ENCODE data around the gene TSPYL4. TPM values are rescaled to one million over a fixed set of nuclear protein-coding genes. Genes with fewer than 3 reads are reported as not detected.
A peak's percentile ranks its signal among the peaks of the same experiment; 100 is the strongest.

TSPYL4 gene
- polyA plus RNA-seq, 1 experiment, result 33.7 TPM

- H3K36me3 ChIP-seq (ENCODE audit: control insufficient read depth, insufficient read depth, low read length), result no peaks in the 10 kb centered on the region
- no peak overlapping the region for H3K4me3 ChIP-seq (ENCODE audit: low read depth, low read length)
- DNase-seq (ENCODE audit: low read depth), result no peak
- TF ChIP-seq, protein P1, sequence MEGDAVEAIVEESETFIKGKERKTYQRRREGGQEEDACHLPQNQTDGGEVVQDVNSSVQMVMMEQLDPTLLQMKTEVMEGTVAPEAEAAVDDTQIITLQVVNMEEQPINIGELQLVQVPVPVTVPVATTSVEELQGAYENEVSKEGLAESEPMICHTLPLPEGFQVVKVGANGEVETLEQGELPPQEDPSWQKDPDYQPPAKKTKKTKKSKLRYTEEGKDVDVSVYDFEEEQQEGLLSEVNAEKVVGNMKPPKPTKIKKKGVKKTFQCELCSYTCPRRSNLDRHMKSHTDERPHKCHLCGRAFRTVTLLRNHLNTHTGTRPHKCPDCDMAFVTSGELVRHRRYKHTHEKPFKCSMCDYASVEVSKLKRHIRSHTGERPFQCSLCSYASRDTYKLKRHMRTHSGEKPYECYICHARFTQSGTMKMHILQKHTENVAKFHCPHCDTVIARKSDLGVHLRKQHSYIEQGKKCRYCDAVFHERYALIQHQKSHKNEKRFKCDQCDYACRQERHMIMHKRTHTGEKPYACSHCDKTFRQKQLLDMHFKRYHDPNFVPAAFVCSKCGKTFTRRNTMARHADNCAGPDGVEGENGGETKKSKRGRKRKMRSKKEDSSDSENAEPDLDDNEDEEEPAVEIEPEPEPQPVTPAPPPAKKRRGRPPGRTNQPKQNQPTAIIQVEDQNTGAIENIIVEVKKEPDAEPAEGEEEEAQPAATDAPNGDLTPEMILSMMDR (IDR thresholded peaks at IDR 0.05; ENCODE audit: insufficient read depth, low read depth, low read length), result no peak
- POLR2A ChIA-PET, result no interaction called here
- no peaks in the 10 kb centered on the region for H3K27me3 ChIP-seq (ENCODE audit: control insufficient read depth, insufficient read depth, low read length)
- CTCF ChIA-PET, result interaction anchor here (0.6 to 4.3 kb wide), 6 partner anchors 13 to 290 kb away, joined by 3 to 23 read pairs (median 4); partner anchors contain the start of gene RWDD1
Measured at GRCh38 chr6:116280933-116281316, 27.1 kb upstream of the TSPYL4 start.

- POLR2A ChIA-PET, result no interaction called here
- CTCF ChIA-PET, result interaction anchor here (0.6 to 4.3 kb wide), 12 partner anchors 8 to 292 kb away, joined by 3 to 28 read pairs (median 4); partner anchors contain the start of gene RWDD1
- Histone ChIP-seq H3K4me3 (ENCODE audit: low read depth, low read length) (peak overlapping the region; percentile 86), H3K36me3 (ENCODE audit: control insufficient read depth, insufficient read depth, low read length) (no peaks in the 10 kb centered on the region), H3K27me3 (ENCODE audit: control insufficient read depth, insufficient read depth, low read length) (no peaks in the 10 kb centered on the region)
- DNase-seq (ENCODE audit: low read depth), result no peak
- TF ChIP-seq, protein P1 (IDR thresholded peaks at IDR 0.05; ENCODE audit: insufficient read depth, low read depth, low read length), result no peak
Measured at GRCh38 chr6:116280161-116280932, 26.5 kb upstream of the TSPYL4 start.

DNA sequence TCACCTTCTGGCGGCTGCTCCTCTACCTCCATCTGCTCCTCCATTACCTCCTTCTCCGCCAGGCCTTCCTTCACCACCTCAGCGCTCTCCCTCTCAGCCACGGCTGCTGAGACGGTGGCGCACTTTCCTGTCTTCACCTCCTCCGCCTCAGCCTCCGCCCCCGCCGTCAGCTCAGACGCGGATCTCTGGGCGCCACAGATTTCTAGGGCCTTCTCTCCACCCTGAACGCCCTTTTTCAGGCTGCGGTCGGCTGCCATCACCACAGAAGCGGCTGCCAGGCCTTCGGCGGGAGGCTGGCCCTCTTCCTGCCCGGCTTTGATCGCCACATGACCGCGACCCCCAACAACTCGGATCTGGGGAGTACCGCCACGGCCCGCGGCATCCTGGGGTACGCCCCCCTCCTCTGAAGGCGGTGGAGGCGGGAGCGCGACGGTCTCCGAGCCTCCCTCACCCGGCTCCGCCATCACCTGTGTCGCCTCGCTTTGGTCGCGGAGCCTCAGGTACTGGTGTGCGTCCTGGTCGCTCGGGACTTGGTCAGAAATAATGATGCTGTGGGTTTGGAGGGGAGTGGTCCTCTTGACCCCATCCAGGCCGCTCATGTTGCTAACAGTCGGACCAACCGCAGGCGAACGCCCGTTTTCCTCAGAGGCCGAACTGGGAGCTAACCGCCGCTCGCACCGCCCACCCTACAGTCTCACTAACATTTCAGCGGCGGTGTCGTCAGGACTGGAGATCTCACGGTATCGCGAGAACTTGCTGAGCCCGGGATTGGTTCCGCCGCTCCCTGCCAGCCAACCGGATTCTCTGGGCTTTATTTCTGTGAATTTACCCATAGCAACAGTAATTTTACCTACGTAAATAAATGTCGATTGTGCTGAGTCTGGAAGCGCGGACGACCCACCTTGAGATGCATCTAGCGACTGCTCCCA lies 25.6 kb upstream of the TSPYL4 start, which contains the start of gene TSPYL1:
TSS of gene TSPYL1 (minus strand) at position 699 of the 929 bp plus-strand sequence. CDS start at position 599, 100 bp downstream.
- peak; percentile 85 for DNase-seq (ENCODE audit: low read depth)
- CTCF ChIA-PET, result interaction anchor here (0.6 to 4.3 kb wide), 11 partner anchors 9 to 293 kb away, joined by 3 to 28 read pairs (median 4); partner anchors contain the start of gene RWDD1
- peak within 1 kb of the TSS; percentile 86 for H3K4me3 ChIP-seq (ENCODE audit: low read depth, low read length)
- POLR2A ChIA-PET, result no interaction called here
- no peaks in the 10 kb centered on the region for H3K36me3 ChIP-seq (ENCODE audit: control insufficient read depth, insufficient read depth, low read length)
- no peaks in the 10 kb centered on the region for H3K27me3 ChIP-seq (ENCODE audit: control insufficient read depth, insufficient read depth, low read length)
- TF ChIP-seq, protein P1 (IDR thresholded peaks at IDR 0.05; ENCODE audit: insufficient read depth, low read depth, low read length), result peak; percentile 20; the same call in 1 of the 2 replicates

DNA sequence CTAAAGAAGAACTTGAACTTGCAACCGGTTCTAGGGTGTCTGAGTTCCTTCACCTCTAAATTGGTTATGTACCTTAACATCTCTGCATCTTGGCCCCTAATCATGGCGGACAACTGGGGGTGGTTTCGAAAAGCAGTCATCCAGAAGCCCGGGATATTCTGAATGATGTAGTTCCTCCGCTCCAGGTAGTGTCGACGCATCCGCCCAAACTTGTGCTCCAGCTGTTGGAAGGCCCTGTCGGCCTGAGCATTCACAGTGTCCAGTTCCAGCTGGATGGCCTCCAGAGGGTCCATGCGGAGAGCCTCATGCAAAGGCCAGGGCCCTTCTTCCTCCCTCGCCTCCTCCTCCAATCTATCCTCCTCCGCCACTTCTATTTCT lies 25.0 kb upstream of the TSPYL4 start:
- no peak for DNase-seq (ENCODE audit: low read depth)
- Histone ChIP-seq H3K27me3 (ENCODE audit: control insufficient read depth, insufficient read depth, low read length) (no peaks in the 10 kb centered on the region), H3K4me3 (ENCODE audit: low read depth, low read length) (peak overlapping the region; percentile 86), H3K36me3 (ENCODE audit: control insufficient read depth, insufficient read depth, low read length) (no peaks in the 10 kb centered on the region)
- ChIA-PET POLR2A (no interaction called here), CTCF (interaction anchor here (0.8 to 4.3 kb wide), 8 partner anchors 10 to 284 kb away, joined by 3 to 28 read pairs (median 12); no protein-coding TSS in a partner anchor)
- TF ChIP-seq, protein P1 (IDR thresholded peaks at IDR 0.05; ENCODE audit: insufficient read depth, low read depth, low read length), result no peak

Measured in BJ (cell line).